PC-3 (cell line): ENCODE results near the gene DCBLD1. TPM values are rescaled to one million over a fixed set of nuclear protein-coding genes. Genes with fewer than 3 reads are reported as not detected.

Experiments
- ATAC-seq: fragments of 200-7000 bp; cut with Tn5 transposase; 2 replicates; pipeline ENCODE4 v1.9.1; 2020; ENCODE audit warnings: mild to moderate bottlenecking, moderate library complexity
- BruUV-seq: library from RNA; stranded (reverse); fragments of 400-500 nt; replicated peaks from 2 replicates; lab custom pipeline; 2021; lab: Mats Ljungman, UMichigan
- CTCF ChIA-PET: fragments of 300-600 bp; sonication (Branson Sonifier 250); formaldehyde crosslinking; loops from one replicate; lab custom pipeline; 2022; ENCODE audit warnings: antibody characterized with exemption; lab: Charles Lee
- POLR2A ChIA-PET: fragments of 300-600 bp; sonication (Branson Sonifier 250); formaldehyde crosslinking; loops from one replicate; lab custom pipeline; 2022; ENCODE audit warnings: antibody characterized with exemption; ENCODE audit not compliant: unreplicated experiment; lab: Charles Lee
- DNase-seq: peaks from one replicate; pipeline ENCODE4 v3.0.0-alpha.2; 2015
- H2AFZ ChIP-seq: fragments of 300-600 bp; sonication (generic); 2 replicates; pipeline ENCODE4 v1.6.0; 2016; ENCODE audit warnings: antibody characterized with exemption, low read length
- H3F3A ChIP-seq: fragments of 300-600 bp; sonication (generic); one replicate; pipeline ENCODE4 v1.6.0; 2017; ENCODE audit warnings: antibody characterized with exemption, low read length, control low read depth, mild to moderate bottlenecking; ENCODE audit not compliant: unreplicated experiment
- H3K27ac ChIP-seq: fragments of 300-600 bp; sonication (generic); 2 replicates; pipeline ENCODE4 v1.5.1; 2016; ENCODE audit warnings: mild to moderate bottlenecking, low read length
- H3K27me3 ChIP-seq: fragments of 300-600 bp; sonication (generic); 2 replicates; pipeline ENCODE4 v1.6.1; 2016; ENCODE audit warnings: low read length, mixed read lengths
- H3K36me3 ChIP-seq: fragments of 300-600 bp; sonication (generic); 2 replicates; pipeline ENCODE4 v1.6.1; 2016; ENCODE audit warnings: low read depth, mixed run types, low read length, mixed read lengths
- H3K4me1 ChIP-seq: fragments of 300-600 bp; sonication (generic); 2 replicates; pipeline ENCODE4 v1.5.1; 2016; ENCODE audit warnings: low read length; ENCODE audit not compliant: insufficient read depth
- H3K4me2 ChIP-seq: fragments of 300-600 bp; sonication (generic); 2 replicates; pipeline ENCODE4 v1.6.0; 2016; ENCODE audit warnings: low read length
- H3K4me3 ChIP-seq: fragments of 300-600 bp; sonication (generic); 2 replicates; pipeline ENCODE4 v1.5.1; 2016; ENCODE audit warnings: mild to moderate bottlenecking, low read length, mixed read lengths
- H3K79me2 ChIP-seq: fragments of 300-600 bp; sonication (generic); 2 replicates; pipeline ENCODE4 v1.6.1; 2017; ENCODE audit warnings: low read length, mixed read lengths
- H3K9ac ChIP-seq: fragments of 300-600 bp; sonication (generic); 2 replicates; pipeline ENCODE4 v1.6.0; 2016; ENCODE audit warnings: mild to moderate bottlenecking, low read length
- H3K9me2 ChIP-seq: fragments of 300-600 bp; sonication (generic); replicated peaks from 2 replicates; pipeline ENCODE4 v1.6.1; 2016; ENCODE audit warnings: mixed run types, low read length, mixed read lengths
- H3K9me3 ChIP-seq: fragments of 300-600 bp; sonication (generic); 2 replicates; pipeline ENCODE4 v1.6.1; 2016; ENCODE audit warnings: low read length, mixed read lengths
- H4K20me1 ChIP-seq: fragments of 300-600 bp; sonication (generic); 2 replicates; pipeline ENCODE4 v1.6.1; 2016; ENCODE audit warnings: low read length, mixed read lengths
- EZH2 ChIP-seq: fragments of 300-600 bp; sonication (generic); IDR thresholded peaks from one replicate; pipeline ENCODE4 v1.6.1; 2017; ENCODE audit warnings: antibody characterized with exemption, mild to moderate bottlenecking, low read length; ENCODE audit not compliant: unreplicated experiment
- EZH2phosphoT487 ChIP-seq: fragments of 300-600 bp; sonication (generic); IDR thresholded peaks from 2 replicates; pipeline ENCODE4 v1.6.1; 2018; ENCODE audit warnings: mild to moderate bottlenecking, antibody characterized with exemption, low read length, borderline replicate concordance
- intact Hi-C: fragments of 100-400 bp; cut with micrococcal nuclease; formaldehyde crosslinking; loops from 2 replicates; pipeline ENCODE4 v1.9.0; 2023
- total RNA-seq: library from RNA; depleted of rRNA; stranded (reverse); fragments of >200 nt; gene quantifications from 2 replicates; pipeline ENCODE4 v1.2.3, GENCODE V29; 2014
- TF ChIP-seq, protein P1 (sequence below): fragments of 300-600 bp; sonication (generic); conservative IDR thresholded peaks from 2 replicates; pipeline ENCODE4 v1.5.1; 2017; ENCODE audit warnings: antibody characterized with exemption, low read depth, mild to moderate bottlenecking, low read length

Gene DCBLD1
- total RNA-seq, 1 experiment from 2014 or later, result 35.9 TPM

DNA sequence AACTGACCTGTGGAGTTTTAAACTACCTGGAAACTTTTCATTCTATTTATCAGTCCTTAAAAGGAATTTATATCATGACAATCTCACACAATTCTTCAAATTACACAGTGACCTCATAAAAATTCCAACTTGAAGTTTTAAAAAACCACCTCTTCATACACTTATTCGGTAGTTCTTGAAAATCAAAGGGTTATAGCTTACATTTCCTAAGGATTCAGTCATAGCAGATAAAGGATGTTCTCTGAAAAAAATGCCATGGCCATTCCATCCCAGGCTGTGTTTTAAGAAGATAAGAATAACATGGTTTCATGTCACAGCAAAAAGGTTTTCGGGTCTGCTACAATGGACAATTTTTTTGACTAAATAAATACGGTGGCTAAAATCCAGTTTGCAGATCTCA lies 78.7 kb downstream of the DCBLD1 start:
- H3K36me3 ChIP-seq, result peaks cover 12% of the 10 kb centered on the region; the same call in 1 of the 2 replicates
- no peaks in the 10 kb centered on the region for H3F3A ChIP-seq
- CTCF ChIA-PET, result no interaction called here
- BruUV-seq, result no TSS peak
- no peaks in the 10 kb centered on the region for H3K9me3 ChIP-seq
- POLR2A ChIA-PET, result no interaction called here
- intact Hi-C loops, result no loop called here
- no peak for DNase-seq
- H3K27me3 ChIP-seq, result no peaks in the 10 kb centered on the region
- no peak overlapping the region for H3K4me3 ChIP-seq
- no peak overlapping the region for H2AFZ ChIP-seq
- H3K79me2 ChIP-seq, result no peaks in the 10 kb centered on the region
- no peak overlapping the region for H3K27ac ChIP-seq
- ATAC-seq, result no peak
- no peak overlapping the region for H3K4me2 ChIP-seq
- no peaks in the 10 kb centered on the region for H3K9me2 ChIP-seq
- TF ChIP-seq EZH2 (no peak), EZH2phosphoT487 (no peak)
- TF ChIP-seq, protein P1, sequence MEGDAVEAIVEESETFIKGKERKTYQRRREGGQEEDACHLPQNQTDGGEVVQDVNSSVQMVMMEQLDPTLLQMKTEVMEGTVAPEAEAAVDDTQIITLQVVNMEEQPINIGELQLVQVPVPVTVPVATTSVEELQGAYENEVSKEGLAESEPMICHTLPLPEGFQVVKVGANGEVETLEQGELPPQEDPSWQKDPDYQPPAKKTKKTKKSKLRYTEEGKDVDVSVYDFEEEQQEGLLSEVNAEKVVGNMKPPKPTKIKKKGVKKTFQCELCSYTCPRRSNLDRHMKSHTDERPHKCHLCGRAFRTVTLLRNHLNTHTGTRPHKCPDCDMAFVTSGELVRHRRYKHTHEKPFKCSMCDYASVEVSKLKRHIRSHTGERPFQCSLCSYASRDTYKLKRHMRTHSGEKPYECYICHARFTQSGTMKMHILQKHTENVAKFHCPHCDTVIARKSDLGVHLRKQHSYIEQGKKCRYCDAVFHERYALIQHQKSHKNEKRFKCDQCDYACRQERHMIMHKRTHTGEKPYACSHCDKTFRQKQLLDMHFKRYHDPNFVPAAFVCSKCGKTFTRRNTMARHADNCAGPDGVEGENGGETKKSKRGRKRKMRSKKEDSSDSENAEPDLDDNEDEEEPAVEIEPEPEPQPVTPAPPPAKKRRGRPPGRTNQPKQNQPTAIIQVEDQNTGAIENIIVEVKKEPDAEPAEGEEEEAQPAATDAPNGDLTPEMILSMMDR, result no peak
- no peaks in the 10 kb centered on the region for H4K20me1 ChIP-seq
- no peak overlapping the region for H3K9ac ChIP-seq
- H3K4me1 ChIP-seq, result no peaks in the 10 kb centered on the region

DNA sequence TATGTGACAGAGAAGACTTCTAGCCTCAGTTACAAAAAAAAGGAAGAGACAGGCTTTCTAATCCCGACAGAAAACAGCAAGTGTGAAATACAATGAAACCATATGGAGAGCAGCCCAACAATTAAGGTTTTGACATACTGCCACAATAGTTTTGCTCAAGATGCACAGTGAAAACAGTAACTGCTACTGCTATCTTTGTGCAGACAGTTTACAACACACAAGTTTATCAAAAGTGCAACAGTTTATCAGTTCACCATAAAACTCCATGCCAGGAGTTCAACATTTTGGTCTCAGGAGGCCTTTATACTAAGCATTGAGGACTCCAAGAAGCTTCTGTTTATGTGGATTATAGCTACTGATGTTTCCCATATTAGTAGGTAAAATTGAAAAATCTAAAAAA lies 82.2 kb downstream of the DCBLD1 start:
- no peak overlapping the region for H3K9ac ChIP-seq
- DNase-seq, result no peak
- no peaks in the 10 kb centered on the region for H4K20me1 ChIP-seq
- ChIA-PET POLR2A (no interaction called here), CTCF (no interaction called here)
- ATAC-seq, result no peak
- H3K4me1 ChIP-seq, result no peaks in the 10 kb centered on the region
- H3F3A ChIP-seq, result no peaks in the 10 kb centered on the region
- no peak overlapping the region for H2AFZ ChIP-seq
- no peaks in the 10 kb centered on the region for H3K9me2 ChIP-seq
- no TSS peak for BruUV-seq
- intact Hi-C loops, result no loop called here
- no peak overlapping the region for H3K4me3 ChIP-seq
- TF ChIP-seq EZH2phosphoT487 (no peak), EZH2 (no peak)
- TF ChIP-seq, protein P1, result no peak
- H3K4me2 ChIP-seq, result no peak overlapping the region
- H3K27me3 ChIP-seq, result no peaks in the 10 kb centered on the region
- H3K9me3 ChIP-seq, result no peaks in the 10 kb centered on the region
- H3K27ac ChIP-seq, result no peak overlapping the region
- H3K36me3 ChIP-seq, result peaks cover 20% of the 10 kb centered on the region; the same call in 1 of the 2 replicates
- no peaks in the 10 kb centered on the region for H3K79me2 ChIP-seq

DNA sequence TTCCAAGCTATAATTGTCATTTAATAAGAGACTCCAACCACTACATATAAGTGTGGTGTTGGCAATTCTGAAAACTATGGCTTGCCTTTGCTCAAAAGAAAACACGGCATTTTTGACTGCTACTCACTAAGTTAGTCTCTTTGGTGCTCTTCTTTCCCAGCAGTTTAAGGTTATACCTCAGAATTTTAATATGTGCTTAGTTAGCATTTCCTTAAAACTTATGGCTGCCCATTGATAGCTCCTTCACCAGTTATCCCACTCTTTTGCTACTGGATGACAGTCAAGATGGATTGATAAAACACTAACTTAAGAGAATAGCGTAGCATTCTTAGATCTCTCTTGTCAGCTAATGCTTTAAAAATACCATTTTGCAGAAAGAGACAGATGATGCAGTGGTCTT lies 85.8 kb downstream of the DCBLD1 start:
- H3K79me2 ChIP-seq, result no peaks in the 10 kb centered on the region
- no peak overlapping the region for H3K27ac ChIP-seq
- no peaks in the 10 kb centered on the region for H3K9me2 ChIP-seq
- no peak overlapping the region for H3K9ac ChIP-seq
- DNase-seq, result no peak
- peaks cover 18% of the 10 kb centered on the region for H3K36me3 ChIP-seq
- H3F3A ChIP-seq, result no peaks in the 10 kb centered on the region
- H3K4me1 ChIP-seq, result no peaks in the 10 kb centered on the region
- CTCF ChIA-PET, result no interaction called here
- no peak overlapping the region for H2AFZ ChIP-seq
- intact Hi-C loops, result no loop called here
- H4K20me1 ChIP-seq, result no peaks in the 10 kb centered on the region
- POLR2A ChIA-PET, result no interaction called here
- H3K4me2 ChIP-seq, result no peak overlapping the region
- no peak overlapping the region for H3K4me3 ChIP-seq
- TF ChIP-seq EZH2phosphoT487 (no peak), EZH2 (no peak)
- TF ChIP-seq, protein P1, result no peak
- no peaks in the 10 kb centered on the region for H3K27me3 ChIP-seq
- no peaks in the 10 kb centered on the region for H3K9me3 ChIP-seq
- BruUV-seq, result no TSS peak
- ATAC-seq, result no peak
